T-helper 1 cell treated with Interleukin-12 subunit alpha and Interleukin-12 subunit beta and Interleukin-4 antibody, amounts not matched to agents 30 μg/mL and 1 μg/mL, for 36 hours (primary cell): ENCODE results near the gene SCNN1B.

ENCODE experiments used
- H3K27ac Mint-ChIP-seq: one replicate; pipeline ENCODE4 v1.8.0; 2021; ENCODE audit warnings: mild to moderate bottlenecking, mixed read lengths
- H3K27me3 Mint-ChIP-seq: one replicate; pipeline ENCODE4 v1.8.0; 2021; ENCODE audit warnings: low read depth, mixed read lengths
- H3K36me3 Mint-ChIP-seq: one replicate; pipeline ENCODE4 v1.8.0; 2021; ENCODE audit warnings: low read depth, mixed read lengths
- H3K4me1 Mint-ChIP-seq: one replicate; pipeline ENCODE4 v1.8.0; 2021; ENCODE audit warnings: low read depth, mixed read lengths
- H3K4me3 Mint-ChIP-seq: one replicate; pipeline ENCODE4 v1.8.0; 2021; ENCODE audit warnings: mild to moderate bottlenecking, moderate library complexity, mixed read lengths
- H3K9me3 Mint-ChIP-seq: one replicate; pipeline ENCODE4 v1.8.0; 2021; ENCODE audit warnings: mixed read lengths

The SCNN1B gene

GRCh38 chr16:23428351-23428750 lies 126.2 kb downstream of the SCNN1B start:
- no peaks in the 10 kb centered on the region for H3K27me3 Mint-ChIP-seq
- H3K9me3 Mint-ChIP-seq: no peaks in the 10 kb centered on the region
- peaks cover 1% of the 10 kb centered on the region for H3K4me1 Mint-ChIP-seq
- H3K36me3 Mint-ChIP-seq: peaks cover 19% of the 10 kb centered on the region
- H3K27ac Mint-ChIP-seq: no peak overlapping the region
- H3K4me3 Mint-ChIP-seq: no peak overlapping the region
